Measurements from ENCODE around the gene FRMPD3.

- TF ChIP-seq, protein P1, sequence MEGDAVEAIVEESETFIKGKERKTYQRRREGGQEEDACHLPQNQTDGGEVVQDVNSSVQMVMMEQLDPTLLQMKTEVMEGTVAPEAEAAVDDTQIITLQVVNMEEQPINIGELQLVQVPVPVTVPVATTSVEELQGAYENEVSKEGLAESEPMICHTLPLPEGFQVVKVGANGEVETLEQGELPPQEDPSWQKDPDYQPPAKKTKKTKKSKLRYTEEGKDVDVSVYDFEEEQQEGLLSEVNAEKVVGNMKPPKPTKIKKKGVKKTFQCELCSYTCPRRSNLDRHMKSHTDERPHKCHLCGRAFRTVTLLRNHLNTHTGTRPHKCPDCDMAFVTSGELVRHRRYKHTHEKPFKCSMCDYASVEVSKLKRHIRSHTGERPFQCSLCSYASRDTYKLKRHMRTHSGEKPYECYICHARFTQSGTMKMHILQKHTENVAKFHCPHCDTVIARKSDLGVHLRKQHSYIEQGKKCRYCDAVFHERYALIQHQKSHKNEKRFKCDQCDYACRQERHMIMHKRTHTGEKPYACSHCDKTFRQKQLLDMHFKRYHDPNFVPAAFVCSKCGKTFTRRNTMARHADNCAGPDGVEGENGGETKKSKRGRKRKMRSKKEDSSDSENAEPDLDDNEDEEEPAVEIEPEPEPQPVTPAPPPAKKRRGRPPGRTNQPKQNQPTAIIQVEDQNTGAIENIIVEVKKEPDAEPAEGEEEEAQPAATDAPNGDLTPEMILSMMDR (IDR thresholded peaks at IDR 0.05; ENCODE audit: low read depth, low read length, poor library complexity, severe bottlenecking), result no peak
- TF ChIP-seq EZH2phosphoT487 (IDR thresholded peaks at IDR 0.05; ENCODE audit: borderline replicate concordance, low read length), result no peak
These were observed 4.8 kb downstream of the FRMPD3 start for GRCh38 chrX:107454302-107454701.

All from DOHH2 (cell line).